Measurements from ENCODE around the gene ZNF226. TPM values are rescaled to one million over a fixed set of nuclear protein-coding genes. Genes with fewer than 3 reads are reported as not detected.

The ZNF226 gene
- total and polyA plus RNA-seq, 2 of the 4 experiments (the other 2 are of a cell fraction), result 14.0 to 15.7 TPM

- dilution Hi-C loops (cut with HindIII; ENCODE audit: low sequenced_read_pairs, unreplicated experiment), result no loop called here
These were observed 1.1 kb upstream of the ZNF226 start for GRCh38 chr19:44163789-44164188.

More at GRCh38 chr19:44163789-44164188, 1.1 kb upstream of the ZNF226 start:
- Histone ChIP-seq H4K5ac (ENCODE audit: low read depth, low read length) (no peak overlapping the region), H2BK120ac (ENCODE audit: low read depth, low read length) (no peak overlapping the region), H3K56ac (ENCODE audit: extremely low read depth, insufficient read depth, low read length) (no peak overlapping the region), H3K4me1 (ENCODE audit: control insufficient read depth, insufficient read depth, low read length) (no peaks in the 10 kb centered on the region), H2BK5ac (ENCODE audit: low read depth, low read length, poor library complexity, severe bottlenecking) (no peak overlapping the region), H2AK5ac (ENCODE audit: low read depth, low read length) (no peak overlapping the region), H3K4me3 (ENCODE audit: insufficient read depth, low read depth, low read length) (no peak overlapping the region), H3K36me3 (ENCODE audit: control insufficient read depth, insufficient read depth, low read length) (peaks cover 11% of the 10 kb centered on the region), H4K8ac (ENCODE audit: low read depth in 2 of 2, low read length in 2 of 2) (peak overlapping the region in 1 of 2 experiments; percentile 54; a peak in 2 of 4 replicates), H2AK9ac (replicated peaks; ENCODE audit: low read depth, low read length, poor library complexity) (no peak overlapping the region), H3K4ac (ENCODE audit: low read depth, low read length) (no peak overlapping the region), H2AFZ (replicated peaks; ENCODE audit: low read length, poor library complexity) (no peak overlapping the region), H3K9ac (ENCODE audit: low read depth, low read length) (no peak overlapping the region), H3K9me1 (ENCODE audit: insufficient read depth, low read length) (no peaks in the 10 kb centered on the region), H3K4me2 (ENCODE audit: low read depth, low read length) (no peak overlapping the region), H3K27me3 (ENCODE audit: control insufficient read depth, insufficient read depth, low read length) (no peaks in the 10 kb centered on the region), H3K27ac (ENCODE audit: insufficient read depth, low read length) (no peak overlapping the region), H3K18ac (ENCODE audit: low read depth, low read length) (no peak overlapping the region), H4K91ac (ENCODE audit: insufficient read depth, low read depth, low read length) (no peak overlapping the region), H3K9me3 (ENCODE audit: control insufficient read depth, insufficient read depth, low read length) (peaks cover 3% of the 10 kb centered on the region), H3K79me1 (ENCODE audit: low read depth in 1 of 2, low read length in 2 of 2) (peaks cover 15 to 25% of the 10 kb centered on the region in 2 experiments), H3K14ac (replicated peaks; ENCODE audit: low read depth, low read length) (no peak overlapping the region), H2BK20ac (ENCODE audit: low read depth, low read length) (no peak overlapping the region), H2BK15ac (ENCODE audit: low read depth, low read length) (no peak overlapping the region), H4K20me1 (ENCODE audit: insufficient read depth, low read length) (no peaks in the 10 kb centered on the region), H3K23ac (ENCODE audit: low read depth, low read length) (no peak overlapping the region)
- WGBS, 2 experiments (ENCODE audit: extremely low coverage in 2 of 2, insufficient read length in 1 of 2), result no CpG with 5 or more reads among the region's 2 CpGs
- in situ Hi-C loops (cut with MboI; ENCODE audit: low sequenced_read_pairs), result no loop called here
- ChIA-PET POLR2A (ENCODE audit: unreplicated experiment) (no interaction called here), CTCF (no interaction called here)
- intact Hi-C loops (cut with micrococcal nuclease), result loop anchor here (2.0 to 10.0 kb wide), 2 partner anchors 51 to 141 kb away; partner anchors contain the start of genes ZNF225 and ZNF235
- DNase-seq (no peak), ATAC-seq (ENCODE audit: low read depth) (no peak)
- BruUV-seq (replicated peaks), result no TSS peak
- TF ChIP-seq RAD21 (IDR thresholded peaks at IDR 0.05; ENCODE audit: low read length), result no peak
- no peak for TF ChIP-seq NFE2L2 (IDR thresholded peaks at IDR 0.05; ENCODE audit: low read depth, low read length)
- no peak for TF ChIP-seq CHD1 (IDR thresholded peaks at IDR 0.05; ENCODE audit: low read depth, low read length)
- no peak for TF ChIP-seq BHLHE40 (IDR thresholded peaks at IDR 0.05; ENCODE audit: low read depth, low read length)
- TF ChIP-seq CEBPB (IDR thresholded peaks at IDR 0.05; ENCODE audit: low read depth, low read length), result no peak
- TF ChIP-seq POLR2A (IDR thresholded peaks at IDR 0.05; ENCODE audit: low read depth, low read length), result no peak
- no peak for TF ChIP-seq MAZ (IDR thresholded peaks at IDR 0.05; ENCODE audit: borderline replicate concordance, low read depth, low read length)
- no peak for TF ChIP-seq CTCF (conservative IDR thresholded peaks at IDR 0.05; ENCODE audit: low read depth, low read length)
- TF ChIP-seq, protein P1, sequence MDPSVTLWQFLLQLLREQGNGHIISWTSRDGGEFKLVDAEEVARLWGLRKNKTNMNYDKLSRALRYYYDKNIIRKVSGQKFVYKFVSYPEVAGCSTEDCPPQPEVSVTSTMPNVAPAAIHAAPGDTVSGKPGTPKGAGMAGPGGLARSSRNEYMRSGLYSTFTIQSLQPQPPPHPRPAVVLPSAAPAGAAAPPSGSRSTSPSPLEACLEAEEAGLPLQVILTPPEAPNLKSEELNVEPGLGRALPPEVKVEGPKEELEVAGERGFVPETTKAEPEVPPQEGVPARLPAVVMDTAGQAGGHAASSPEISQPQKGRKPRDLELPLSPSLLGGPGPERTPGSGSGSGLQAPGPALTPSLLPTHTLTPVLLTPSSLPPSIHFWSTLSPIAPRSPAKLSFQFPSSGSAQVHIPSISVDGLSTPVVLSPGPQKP (IDR thresholded peaks at IDR 0.05; ENCODE audit: borderline replicate concordance, low read depth, low read length), result no peak
